ENCODE results near the gene CXCL11.

CXCL11 gene

GRCh38 chr4:76072760-76073159, 36.9 kb upstream of the CXCL11 start:
- no peak overlapping the region for H3K27ac ChIP-seq (ENCODE audit: low read depth, low read length)

GRCh38 chr4:76067652-76068286, 31.9 kb upstream of the CXCL11 start:
- H3K4me1 ChIP-seq (ENCODE audit: control insufficient read depth, low read length): no peaks in the 10 kb centered on the region
- H3F3A ChIP-seq (ENCODE audit: control insufficient read depth, insufficient read depth): no peaks in the 10 kb centered on the region
- H3K4me2 ChIP-seq (ENCODE audit: low read length): no peak overlapping the region
- no peak overlapping the region for H3K27ac ChIP-seq (ENCODE audit: low read depth, low read length)
- H3K9me3 ChIP-seq (ENCODE audit: control insufficient read depth, insufficient read depth, low read length): no peaks in the 10 kb centered on the region
- no peaks in the 10 kb centered on the region for H3K79me2 ChIP-seq (ENCODE audit: control insufficient read depth, low read length)
- no peak overlapping the region for H3K4me3 ChIP-seq (ENCODE audit: low read length)
- no peaks in the 10 kb centered on the region for H4K20me1 ChIP-seq (ENCODE audit: control insufficient read depth, insufficient read depth, low read depth, low read length)
- no peaks in the 10 kb centered on the region for H3K27me3 ChIP-seq (ENCODE audit: control insufficient read depth, low read length)
- TF ChIP-seq EZH2phosphoT487 (IDR thresholded peaks at IDR 0.05; ENCODE audit: borderline replicate concordance, low read length) (no peak), CTCF (IDR thresholded peaks at IDR 0.05; ENCODE audit: low read depth, low read length, poor library complexity, severe bottlenecking) (peak; percentile 75)
- H3K9me2 ChIP-seq (replicated peaks; ENCODE audit: control insufficient read depth, low read length): no peaks in the 10 kb centered on the region
- H3K36me3 ChIP-seq (ENCODE audit: control insufficient read depth, low read length): no peaks in the 10 kb centered on the region

More at GRCh38 chr4:76072760-76073159, 36.9 kb upstream of the CXCL11 start:
- Histone ChIP-seq H3K36me3 (ENCODE audit: control insufficient read depth, low read length) (no peaks in the 10 kb centered on the region), H3F3A (ENCODE audit: control insufficient read depth, insufficient read depth) (no peaks in the 10 kb centered on the region), H3K9me2 (replicated peaks; ENCODE audit: control insufficient read depth, low read length) (no peaks in the 10 kb centered on the region), H4K20me1 (ENCODE audit: control insufficient read depth, insufficient read depth, low read depth, low read length) (no peaks in the 10 kb centered on the region), H3K4me2 (ENCODE audit: low read length) (no peak overlapping the region), H3K27me3 (ENCODE audit: control insufficient read depth, low read length) (no peaks in the 10 kb centered on the region), H3K4me1 (ENCODE audit: control insufficient read depth, low read length) (no peaks in the 10 kb centered on the region), H3K9me3 (ENCODE audit: control insufficient read depth, insufficient read depth, low read length) (no peaks in the 10 kb centered on the region), H3K79me2 (ENCODE audit: control insufficient read depth, low read length) (no peaks in the 10 kb centered on the region), H3K4me3 (ENCODE audit: low read length) (no peak overlapping the region)
- TF ChIP-seq CTCF (IDR thresholded peaks at IDR 0.05; ENCODE audit: low read depth, low read length, poor library complexity, severe bottlenecking) (no peak), EZH2phosphoT487 (IDR thresholded peaks at IDR 0.05; ENCODE audit: borderline replicate concordance, low read length) (no peak)

GRCh38 chr4:76066546-76066945, 30.7 kb upstream of the CXCL11 start:
- H3K4me3 ChIP-seq (ENCODE audit: low read length): no peak overlapping the region
- no peaks in the 10 kb centered on the region for H3K36me3 ChIP-seq (ENCODE audit: control insufficient read depth, low read length)
- no peaks in the 10 kb centered on the region for H4K20me1 ChIP-seq (ENCODE audit: control insufficient read depth, insufficient read depth, low read depth, low read length)
- H3K4me1 ChIP-seq (ENCODE audit: control insufficient read depth, low read length): no peaks in the 10 kb centered on the region
- H3K4me2 ChIP-seq (ENCODE audit: low read length): no peak overlapping the region
- H3K9me2 ChIP-seq (replicated peaks; ENCODE audit: control insufficient read depth, low read length): no peaks in the 10 kb centered on the region
- no peaks in the 10 kb centered on the region for H3K79me2 ChIP-seq (ENCODE audit: control insufficient read depth, low read length)
- no peaks in the 10 kb centered on the region for H3K9me3 ChIP-seq (ENCODE audit: control insufficient read depth, insufficient read depth, low read length)
- no peaks in the 10 kb centered on the region for H3K27me3 ChIP-seq (ENCODE audit: control insufficient read depth, low read length)
- no peak for TF ChIP-seq EZH2phosphoT487 (IDR thresholded peaks at IDR 0.05; ENCODE audit: borderline replicate concordance, low read length)
- no peak for TF ChIP-seq CTCF (IDR thresholded peaks at IDR 0.05; ENCODE audit: low read depth, low read length, poor library complexity, severe bottlenecking)
- H3K27ac ChIP-seq (ENCODE audit: low read depth, low read length): no peak overlapping the region
- H3F3A ChIP-seq (ENCODE audit: control insufficient read depth, insufficient read depth): no peaks in the 10 kb centered on the region
